Stomach smooth muscle (tissue), 2 donors: Measurements from ENCODE around the gene CFAP77.

ENCODE experiments used
- H3K27ac ChIP-seq: one replicate; pipeline ENCODE4 v1.7.0; 2013; ENCODE audit warnings: mild to moderate bottlenecking, low read length, inconsistent platforms
- H3K27me3 ChIP-seq, 2 donors: one replicate each; pipeline ENCODE4 v1.7.0; 2013; ENCODE audit warnings: low read length in 2 of 2; ENCODE audit not compliant: insufficient read depth in 2 of 2, control insufficient read depth in 1 of 2
- H3K36me3 ChIP-seq, 2 donors: one replicate each; pipeline ENCODE4 v1.7.0; 2013; ENCODE audit warnings: low read length in 2 of 2; ENCODE audit not compliant: control insufficient read depth in 2 of 2, insufficient read depth in 2 of 2
- H3K4me1 ChIP-seq: one replicate; pipeline ENCODE4 v1.7.0; 2013; ENCODE audit warnings: low read length; ENCODE audit not compliant: control insufficient read depth, insufficient read depth
- H3K4me3 ChIP-seq, 2 donors: one replicate each; pipeline ENCODE4 v1.7.0; 2013; ENCODE audit warnings: low read length in 2 of 2
- H3K9ac ChIP-seq, 2 donors: one replicate each; pipeline ENCODE4 v1.7.0; 2013; ENCODE audit warnings: low read length in 2 of 2, mild to moderate bottlenecking in 1 of 2
- H3K9me3 ChIP-seq, 2 donors: one replicate each; pipeline ENCODE4 v1.7.0; 2013; ENCODE audit warnings: low read length in 2 of 2; ENCODE audit not compliant: control insufficient read depth in 2 of 2
- donor health status: healthy.
- donor health status: Pancreatic carcinoma.

CFAP77 gene

GRCh38 chr9:132465131-132465635 lies 55.2 kb downstream of the CFAP77 start:
- no peak overlapping the region for H3K27ac ChIP-seq
- no peaks in the 10 kb centered on the region for H3K36me3 ChIP-seq
- H3K27me3 ChIP-seq, result peaks cover 0 to 4% of the 10 kb centered on the region in 2 donors
- no peak overlapping the region for H3K4me3 ChIP-seq
- H3K9ac ChIP-seq, result no peak overlapping the region
- peaks cover 0 to 2% of the 10 kb centered on the region in 2 donors for H3K9me3 ChIP-seq
- H3K4me1 ChIP-seq, result no peaks in the 10 kb centered on the region

DNA sequence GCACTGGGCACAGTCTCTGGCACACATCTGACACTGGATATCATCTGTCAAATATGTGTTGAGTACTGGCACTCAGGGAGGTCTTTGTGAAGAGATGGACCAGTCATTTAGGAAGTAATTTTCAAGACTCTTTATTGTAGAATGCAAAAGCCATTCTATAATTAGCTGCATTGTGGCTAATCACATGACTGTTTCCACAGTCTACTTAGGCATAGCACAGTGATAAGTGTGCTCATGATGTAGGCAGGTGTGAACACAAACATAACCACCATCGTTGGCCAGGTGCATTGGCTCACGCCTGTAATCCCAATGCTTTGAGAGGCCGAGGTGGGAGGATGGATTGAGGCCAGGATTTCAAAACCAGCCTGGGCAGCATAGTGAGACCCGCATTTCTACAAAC lies 62.2 kb downstream of the CFAP77 start:
- Histone ChIP-seq H3K4me1 (no peaks in the 10 kb centered on the region), H3K27ac (no peak overlapping the region), H3K36me3 (no peaks in the 10 kb centered on the region), H3K9me3 (peaks cover 0 to 2% of the 10 kb centered on the region in 2 donors), H3K27me3 (peaks cover 11 to 15% of the 10 kb centered on the region in 2 donors), H3K9ac (no peak overlapping the region), H3K4me3 (no peak overlapping the region)

DNA sequence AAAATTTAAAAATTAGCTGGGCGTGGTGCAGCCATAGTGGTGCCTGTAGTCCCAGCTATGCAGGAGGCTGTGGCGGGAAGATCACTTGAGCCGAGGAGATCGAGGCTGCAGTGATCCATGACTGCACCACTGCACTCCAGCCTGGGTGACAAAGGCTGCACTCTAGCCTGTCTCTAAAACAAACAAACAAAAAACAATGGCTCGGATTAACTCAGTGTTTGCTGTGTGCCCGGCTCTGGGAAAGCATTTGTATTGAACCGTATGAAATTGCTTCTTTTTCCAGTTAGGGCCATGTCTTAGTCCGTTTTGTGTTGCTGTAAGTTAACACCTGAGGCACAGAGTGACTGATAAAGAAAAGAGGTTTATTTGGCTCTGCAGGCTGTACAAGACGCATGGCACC lies 62.6 kb downstream of the CFAP77 start:
- H3K9me3 ChIP-seq, result no peaks in the 10 kb centered on the region
- H3K4me3 ChIP-seq, result no peak overlapping the region
- no peak overlapping the region for H3K9ac ChIP-seq
- H3K27me3 ChIP-seq, result peaks cover 14 to 19% of the 10 kb centered on the region in 2 donors
- no peaks in the 10 kb centered on the region for H3K4me1 ChIP-seq
- no peak overlapping the region for H3K27ac ChIP-seq
- no peaks in the 10 kb centered on the region for H3K36me3 ChIP-seq

- H3K27me3 ChIP-seq, result peaks cover 14 to 21% of the 10 kb centered on the region in 2 donors
- no peaks in the 10 kb centered on the region for H3K9me3 ChIP-seq
- no peak overlapping the region for H3K9ac ChIP-seq
- no peak overlapping the region for H3K4me3 ChIP-seq
- H3K4me1 ChIP-seq, result no peaks in the 10 kb centered on the region
- H3K27ac ChIP-seq, result no peak overlapping the region
- no peaks in the 10 kb centered on the region for H3K36me3 ChIP-seq
Observed at GRCh38 chr9:132474253-132474652, 64.2 kb downstream of the CFAP77 start.

- H3K36me3 ChIP-seq, result no peaks in the 10 kb centered on the region
- no peak overlapping the region for H3K27ac ChIP-seq
- H3K4me1 ChIP-seq, result no peaks in the 10 kb centered on the region
- peaks cover 8 to 30% of the 10 kb centered on the region in 2 donors for H3K27me3 ChIP-seq
- no peak overlapping the region for H3K4me3 ChIP-seq
- no peak overlapping the region for H3K9ac ChIP-seq
- H3K9me3 ChIP-seq, result no peaks in the 10 kb centered on the region
Observed at GRCh38 chr9:132478353-132479050, 68.5 kb downstream of the CFAP77 start.

DNA sequence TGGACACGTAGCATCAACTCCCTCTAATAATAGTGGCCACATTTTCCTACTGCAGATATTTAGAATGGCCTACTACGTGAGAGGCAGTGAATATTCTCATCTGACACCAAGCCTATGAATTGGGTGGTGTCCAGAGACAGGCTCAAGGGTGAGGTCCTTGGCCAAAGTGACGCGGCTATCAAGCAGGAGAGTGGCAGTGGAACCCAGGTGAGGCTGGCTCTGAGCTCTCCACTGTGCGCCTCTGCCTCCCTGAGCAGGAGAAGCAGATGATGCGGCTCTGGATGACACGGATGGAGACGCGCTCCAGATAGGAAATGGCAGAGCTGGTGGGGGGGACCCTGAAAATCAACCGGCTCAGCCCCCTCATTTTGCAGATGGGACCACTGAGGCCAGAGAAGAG lies 69.7 kb downstream of the CFAP77 start:
- Histone ChIP-seq H3K4me1 (no peaks in the 10 kb centered on the region), H3K4me3 (no peak overlapping the region), H3K36me3 (no peaks in the 10 kb centered on the region), H3K27me3 (peaks cover 8 to 30% of the 10 kb centered on the region in 2 donors), H3K27ac (no peak overlapping the region), H3K9me3 (no peaks in the 10 kb centered on the region), H3K9ac (no peak overlapping the region)

- Histone ChIP-seq H3K27me3 (peaks cover 11 to 32% of the 10 kb centered on the region in 2 donors), H3K27ac (no peak overlapping the region), H3K9ac (no peak overlapping the region), H3K9me3 (no peaks in the 10 kb centered on the region), H3K4me1 (no peaks in the 10 kb centered on the region), H3K36me3 (no peaks in the 10 kb centered on the region), H3K4me3 (no peak overlapping the region)
Observed at GRCh38 chr9:132481053-132481849, 71.2 kb downstream of the CFAP77 start.

- H3K36me3 ChIP-seq, result no peaks in the 10 kb centered on the region
- no peaks in the 10 kb centered on the region for H3K4me1 ChIP-seq
- peaks cover 16 to 32% of the 10 kb centered on the region in 2 donors for H3K27me3 ChIP-seq
Observed at GRCh38 chr9:132482196-132482813, 72.3 kb downstream of the CFAP77 start.

DNA sequence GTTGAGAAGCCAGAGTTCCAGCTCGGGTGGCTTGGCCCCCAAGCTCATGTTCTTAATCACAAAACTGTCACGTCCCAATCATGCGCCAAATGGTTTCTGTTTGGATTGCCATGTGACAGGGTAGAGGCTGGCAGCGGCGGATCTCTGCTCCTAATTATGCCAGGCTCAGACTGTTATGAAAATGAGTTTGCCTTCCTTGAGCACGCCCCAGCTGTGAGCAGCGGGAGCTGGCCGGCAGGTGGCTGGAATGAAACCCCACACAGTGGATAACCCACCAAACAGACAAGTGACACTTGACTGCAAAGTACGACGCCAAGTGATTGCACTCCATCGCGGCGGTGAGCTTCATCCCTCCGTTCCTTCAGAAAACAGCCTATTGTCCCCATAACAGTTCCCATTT lies 75.4 kb downstream of the CFAP77 start:
- Histone ChIP-seq H3K9ac (no peak overlapping the region), H3K27ac (no peak overlapping the region), H3K27me3 (peaks cover 25 to 39% of the 10 kb centered on the region in 2 donors), H3K9me3 (no peaks in the 10 kb centered on the region), H3K4me3 (no peak overlapping the region), H3K4me1 (no peaks in the 10 kb centered on the region), H3K36me3 (no peaks in the 10 kb centered on the region)

More at GRCh38 chr9:132482196-132482813, 72.3 kb downstream of the CFAP77 start:
- no peak overlapping the region for H3K27ac ChIP-seq
- H3K9ac ChIP-seq, result no peak overlapping the region
- no peaks in the 10 kb centered on the region for H3K9me3 ChIP-seq
- no peak overlapping the region for H3K4me3 ChIP-seq

DNA sequence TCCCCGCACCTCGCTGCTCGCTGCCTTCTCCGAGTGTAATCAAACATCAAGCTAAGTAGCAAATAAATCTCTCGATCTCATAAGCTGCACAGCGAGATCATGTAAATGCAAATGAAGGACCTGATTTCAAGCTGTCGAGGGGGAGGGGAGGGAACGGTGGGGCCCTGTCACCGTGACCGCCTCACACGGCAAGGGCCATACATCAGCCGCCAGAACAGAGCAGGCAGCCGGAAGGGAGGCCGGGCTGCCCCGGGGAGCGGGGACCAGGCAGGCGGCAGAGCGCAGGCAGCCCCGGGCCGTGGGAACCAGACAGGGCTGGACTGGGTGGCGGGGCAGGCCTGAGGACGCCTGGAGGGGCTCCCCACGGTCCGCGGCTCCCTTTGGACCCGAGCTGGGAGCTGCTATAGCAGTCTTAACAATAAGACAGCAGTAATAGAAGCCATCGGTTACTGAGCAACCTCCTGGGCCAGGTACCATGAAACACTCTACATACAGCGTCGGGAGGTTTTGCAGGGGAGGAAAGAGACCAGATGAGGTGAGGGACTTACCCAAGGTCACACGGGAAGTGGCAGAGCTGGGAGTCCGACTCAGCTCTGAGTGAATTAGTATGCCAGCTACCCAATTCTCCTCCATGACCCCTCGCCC lies 76.8 kb downstream of the CFAP77 start:
- no peak overlapping the region for H3K9ac ChIP-seq
- H3K4me1 ChIP-seq, result no peaks in the 10 kb centered on the region
- peaks cover 25 to 36% of the 10 kb centered on the region in 2 donors for H3K27me3 ChIP-seq
- no peaks in the 10 kb centered on the region for H3K9me3 ChIP-seq
- no peak overlapping the region for H3K4me3 ChIP-seq
- no peak overlapping the region for H3K27ac ChIP-seq
- no peaks in the 10 kb centered on the region for H3K36me3 ChIP-seq
